Measurements from ENCODE around the gene TXNL4A.

The TXNL4A gene

DNA sequence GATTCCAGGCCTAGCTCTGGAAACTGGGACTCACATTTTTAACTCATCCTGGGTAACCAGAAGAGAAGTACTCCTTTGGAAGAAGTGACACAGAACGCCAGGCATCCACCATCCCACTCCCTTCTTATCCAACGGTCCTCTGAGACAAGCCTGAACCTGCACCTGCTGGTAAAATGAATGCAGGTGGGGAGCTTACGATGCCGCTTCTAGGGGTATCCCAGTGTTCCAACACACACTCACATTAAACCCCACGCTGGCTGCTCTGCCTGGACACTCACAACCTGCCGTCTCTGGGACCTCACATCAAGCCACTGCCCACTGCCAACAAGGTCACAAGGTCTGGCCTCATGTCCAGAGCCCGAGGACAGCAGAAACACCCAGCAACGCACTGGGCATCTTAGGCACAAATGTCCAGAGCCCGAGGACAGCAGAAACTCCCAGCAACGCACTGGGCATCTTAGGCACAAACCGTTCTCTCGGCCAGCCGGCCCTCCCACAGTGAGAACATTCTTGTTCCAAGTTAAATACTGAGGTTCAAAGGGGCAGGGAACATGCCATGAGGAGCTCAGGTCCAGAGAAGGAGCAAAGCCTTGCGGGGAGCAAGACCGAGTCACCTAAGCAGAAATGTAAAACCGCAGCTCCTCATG is 46.8 kb downstream of the TXNL4A start:
- TF ChIP-seq, protein P1, sequence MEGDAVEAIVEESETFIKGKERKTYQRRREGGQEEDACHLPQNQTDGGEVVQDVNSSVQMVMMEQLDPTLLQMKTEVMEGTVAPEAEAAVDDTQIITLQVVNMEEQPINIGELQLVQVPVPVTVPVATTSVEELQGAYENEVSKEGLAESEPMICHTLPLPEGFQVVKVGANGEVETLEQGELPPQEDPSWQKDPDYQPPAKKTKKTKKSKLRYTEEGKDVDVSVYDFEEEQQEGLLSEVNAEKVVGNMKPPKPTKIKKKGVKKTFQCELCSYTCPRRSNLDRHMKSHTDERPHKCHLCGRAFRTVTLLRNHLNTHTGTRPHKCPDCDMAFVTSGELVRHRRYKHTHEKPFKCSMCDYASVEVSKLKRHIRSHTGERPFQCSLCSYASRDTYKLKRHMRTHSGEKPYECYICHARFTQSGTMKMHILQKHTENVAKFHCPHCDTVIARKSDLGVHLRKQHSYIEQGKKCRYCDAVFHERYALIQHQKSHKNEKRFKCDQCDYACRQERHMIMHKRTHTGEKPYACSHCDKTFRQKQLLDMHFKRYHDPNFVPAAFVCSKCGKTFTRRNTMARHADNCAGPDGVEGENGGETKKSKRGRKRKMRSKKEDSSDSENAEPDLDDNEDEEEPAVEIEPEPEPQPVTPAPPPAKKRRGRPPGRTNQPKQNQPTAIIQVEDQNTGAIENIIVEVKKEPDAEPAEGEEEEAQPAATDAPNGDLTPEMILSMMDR (IDR thresholded peaks at IDR 0.05; ENCODE audit: borderline replicate concordance, control extremely low read depth, extremely low read depth, insufficient read depth, missing control alignments), result no peak
- in situ Hi-C loops (cut with MboI; ENCODE audit: low sequenced_read_pairs, unreplicated experiment), result no loop called here

DNA sequence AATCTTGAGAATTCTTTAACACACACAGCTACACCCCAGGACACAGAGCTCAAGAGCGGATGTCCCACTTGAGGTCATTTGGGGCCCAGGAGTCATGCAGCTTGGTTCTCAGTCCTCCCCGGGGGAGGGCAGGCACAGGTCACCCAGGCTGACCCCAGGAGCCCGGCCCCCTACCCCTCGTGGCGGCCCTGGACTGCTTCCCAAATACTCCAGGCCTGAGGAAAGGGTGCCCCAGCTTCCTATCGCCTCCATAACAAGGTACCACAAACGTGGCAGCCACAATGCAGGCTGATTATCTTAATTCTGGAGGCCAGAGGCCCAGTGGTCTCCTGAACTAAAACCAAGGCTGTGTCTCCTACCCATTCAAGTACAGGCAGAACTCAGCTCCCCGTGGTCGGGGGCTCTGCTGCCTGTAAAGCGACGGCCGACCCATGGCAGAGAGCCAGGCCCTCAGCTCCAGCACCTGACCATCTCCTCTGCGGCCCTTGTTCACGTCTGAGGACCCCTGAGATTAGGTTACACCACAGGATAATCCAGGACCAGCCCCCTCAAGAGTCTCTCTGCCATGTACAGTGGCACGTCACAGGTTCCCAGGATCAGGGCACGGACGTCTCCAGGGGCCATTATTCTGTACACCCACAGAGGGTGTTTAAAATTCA is 47.4 kb downstream of the TXNL4A start:
- TF ChIP-seq, protein P1 (IDR thresholded peaks at IDR 0.05; ENCODE audit: borderline replicate concordance, control extremely low read depth, extremely low read depth, insufficient read depth, missing control alignments), result no peak
- DNase-seq (ENCODE audit: low spot score), result no peak
- in situ Hi-C loops (cut with MboI; ENCODE audit: low sequenced_read_pairs, unreplicated experiment), result no loop called here

More for the DNA sequence above, 46.8 kb downstream of the TXNL4A start:
- DNase-seq (ENCODE audit: low spot score), result no peak

DNA sequence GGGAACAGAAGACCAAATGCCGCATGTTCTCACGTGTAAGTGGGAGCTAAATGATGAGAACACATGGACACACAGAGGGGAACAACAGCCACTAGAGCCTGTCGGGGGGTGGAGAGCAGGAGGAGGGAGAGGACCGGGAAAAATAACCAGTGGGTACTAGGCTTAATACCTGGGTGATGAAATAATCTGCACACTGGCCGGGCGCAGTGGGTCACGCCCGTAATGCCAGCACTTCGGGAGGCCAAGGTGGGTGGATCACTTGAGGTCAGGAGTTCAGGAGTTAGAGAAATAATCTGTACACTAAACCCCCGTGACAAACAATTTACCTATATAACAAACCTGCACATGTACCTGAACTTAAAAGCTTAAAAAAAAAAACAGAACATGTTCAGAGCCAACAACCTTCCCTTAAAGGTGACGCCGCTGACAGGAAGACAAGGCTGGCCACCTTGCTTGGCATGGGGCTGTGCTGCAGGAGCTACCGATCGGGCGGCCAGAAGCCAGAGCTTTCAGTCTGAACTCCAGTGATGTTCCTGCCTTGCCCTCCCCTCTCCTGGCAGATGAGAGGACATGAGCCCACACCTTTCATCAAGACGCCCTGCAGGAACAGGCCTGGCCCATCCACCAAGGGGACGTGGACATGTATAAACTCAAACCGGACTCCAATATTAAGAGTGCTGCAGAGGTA is 48.1 kb downstream of the TXNL4A start:
- TF ChIP-seq, protein P1 (IDR thresholded peaks at IDR 0.05; ENCODE audit: borderline replicate concordance, control extremely low read depth, extremely low read depth, insufficient read depth, missing control alignments), result no peak
- in situ Hi-C loops (cut with MboI; ENCODE audit: low sequenced_read_pairs, unreplicated experiment), result no loop called here
- no peak for DNase-seq (ENCODE audit: low spot score)

DNA sequence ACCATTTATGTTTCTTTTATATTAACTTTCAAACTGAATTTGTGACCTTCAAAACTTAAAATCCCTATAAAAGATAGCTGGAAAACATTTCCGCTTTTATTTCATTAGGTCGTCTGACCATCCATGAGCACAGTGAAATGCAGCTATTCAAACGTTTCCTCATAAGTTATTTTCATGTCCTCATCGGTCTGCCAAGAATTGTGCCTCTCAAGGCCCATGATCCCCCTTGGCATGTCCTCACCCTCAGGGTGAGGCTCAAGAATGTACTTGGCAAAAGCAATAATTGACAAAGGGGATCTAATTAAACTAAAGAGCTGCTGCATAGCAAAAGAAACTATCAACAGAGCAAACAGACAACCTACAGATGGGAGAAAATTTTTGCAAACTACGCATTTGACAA is 49.3 kb downstream of the TXNL4A start:
- TF ChIP-seq, protein P1 (IDR thresholded peaks at IDR 0.05; ENCODE audit: borderline replicate concordance, control extremely low read depth, extremely low read depth, insufficient read depth, missing control alignments), result no peak
- in situ Hi-C loops (cut with MboI; ENCODE audit: low sequenced_read_pairs, unreplicated experiment), result no loop called here
- no peak for DNase-seq (ENCODE audit: low spot score)

DNA sequence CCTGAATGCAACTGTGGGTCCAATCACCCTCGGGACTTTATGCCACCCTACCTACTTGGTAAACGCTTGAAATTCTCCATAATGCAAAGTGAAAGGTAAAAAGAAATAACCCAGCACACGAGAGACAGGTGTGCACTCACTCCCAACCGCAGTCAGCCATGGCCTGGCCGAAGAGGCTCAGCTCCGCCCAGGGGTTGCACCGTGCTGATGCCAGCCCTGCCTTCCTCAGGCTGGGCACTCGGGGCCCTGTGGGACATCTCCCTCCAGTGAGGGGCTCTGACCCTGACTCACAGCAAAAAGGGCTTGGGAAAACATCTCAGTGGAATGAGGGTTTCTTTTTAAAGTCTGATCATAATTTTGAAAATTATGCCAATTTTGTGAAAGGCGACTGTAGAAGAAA is 50.2 kb downstream of the TXNL4A start:
- no peak for DNase-seq (ENCODE audit: low spot score)
- TF ChIP-seq, protein P1 (IDR thresholded peaks at IDR 0.05; ENCODE audit: borderline replicate concordance, control extremely low read depth, extremely low read depth, insufficient read depth, missing control alignments), result no peak
- in situ Hi-C loops (cut with MboI; ENCODE audit: low sequenced_read_pairs, unreplicated experiment), result no loop called here

DNA sequence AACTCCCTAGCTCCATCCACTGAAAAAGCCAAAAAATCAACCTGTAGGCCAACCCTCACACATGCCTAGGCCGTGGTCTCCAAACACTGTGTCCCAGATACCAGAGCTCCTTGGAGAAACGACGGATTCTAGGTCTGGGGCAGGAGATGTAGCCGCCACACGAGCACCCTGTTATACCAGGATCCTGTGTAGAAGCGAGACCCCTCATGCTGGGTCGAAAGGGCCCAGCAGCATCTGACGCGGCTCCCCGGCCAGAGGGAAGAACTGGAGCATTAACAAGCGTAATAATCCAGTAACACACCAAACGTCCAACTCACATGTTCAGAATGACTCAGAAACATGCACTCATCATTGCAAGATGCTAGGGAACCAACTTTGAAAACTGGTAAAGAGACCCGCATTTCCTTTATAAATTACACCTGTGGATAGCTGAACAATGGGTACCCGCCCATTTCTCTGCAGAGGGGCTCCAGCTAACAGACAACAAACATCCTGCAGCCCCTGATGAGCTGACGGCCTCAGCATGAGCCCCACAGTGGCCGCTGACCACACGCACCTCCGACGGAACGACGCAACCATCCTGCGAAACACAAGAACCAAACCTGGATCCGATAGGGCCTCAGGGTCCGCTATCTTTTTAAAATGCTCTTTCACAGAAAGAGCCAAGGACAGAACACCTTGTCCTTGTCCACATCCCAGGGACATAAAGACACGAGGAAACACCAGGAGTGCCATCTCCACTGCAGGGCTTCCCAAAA is 51.1 kb downstream of the TXNL4A start:
- in situ Hi-C loops (cut with MboI; ENCODE audit: low sequenced_read_pairs, unreplicated experiment), result no loop called here
- DNase-seq (ENCODE audit: low spot score), result no peak
- TF ChIP-seq, protein P1 (IDR thresholded peaks at IDR 0.05; ENCODE audit: borderline replicate concordance, control extremely low read depth, extremely low read depth, insufficient read depth, missing control alignments), result no peak
